Measurements from ENCODE around the gene CBFB.
A peak's percentile ranks its signal among the peaks of the same experiment; 100 is the strongest.
"Not testable (repeated sequence)": the region's sequence is repeated elsewhere in the genome, so short reads cannot be mapped to it uniquely, and the experiment has no call there.

CBFB gene

GRCh38 chr16:67041520-67041919 lies 12.6 kb downstream of the CBFB start:
- DNase-seq (ENCODE audit: low spot score), result not testable (repeated sequence)

GRCh38 chr16:67043420-67043819 lies 14.5 kb downstream of the CBFB start:
- DNase-seq (ENCODE audit: low spot score), result no peak

- no peak for DNase-seq (ENCODE audit: low spot score)
These were observed 21.8 kb downstream of the CBFB start for GRCh38 chr16:67050796-67051195.

- DNase-seq (ENCODE audit: low spot score), result no peak
These were observed 23.4 kb downstream of the CBFB start for GRCh38 chr16:67052399-67052798.

GRCh38 chr16:67053767-67054334 lies 24.9 kb downstream of the CBFB start:
- DNase-seq (ENCODE audit: low spot score), result no peak

- DNase-seq (ENCODE audit: low spot score), result no peak
These were observed 26.0 kb downstream of the CBFB start for GRCh38 chr16:67054901-67055300.

GRCh38 chr16:67055712-67056487 lies 27.0 kb downstream of the CBFB start:
- DNase-seq (ENCODE audit: low spot score), result peak; percentile 30

GRCh38 chr16:67063008-67063407 lies 34.1 kb downstream of the CBFB start:
- no peak for DNase-seq (ENCODE audit: low spot score)

- DNase-seq (ENCODE audit: low spot score), result no peak
These were observed 39.3 kb downstream of the CBFB start for GRCh38 chr16:67068212-67068753.

- no peak for DNase-seq (ENCODE audit: low spot score)
These were observed 42.6 kb downstream of the CBFB start for GRCh38 chr16:67071476-67072048.

GRCh38 chr16:67075331-67075730 lies 46.4 kb downstream of the CBFB start:
- no peak for DNase-seq (ENCODE audit: low spot score)

GRCh38 chr16:67077871-67078270 lies 48.9 kb downstream of the CBFB start:
- no peak for DNase-seq (ENCODE audit: low spot score)

- no peak for DNase-seq (ENCODE audit: low spot score)
These were observed 53.2 kb downstream of the CBFB start for GRCh38 chr16:67082100-67082499.

GRCh38 chr16:67082891-67083290 lies 53.9 kb downstream of the CBFB start:
- no peak for DNase-seq (ENCODE audit: low spot score)

GRCh38 chr16:67084345-67085028 lies 55.5 kb downstream of the CBFB start:
- no peak for DNase-seq (ENCODE audit: low spot score)

- no peak for DNase-seq (ENCODE audit: low spot score)
These were observed 57.9 kb downstream of the CBFB start for GRCh38 chr16:67086822-67087221.

GRCh38 chr16:67087291-67087690 lies 58.3 kb downstream of the CBFB start:
- no peak for DNase-seq (ENCODE audit: low spot score)

- DNase-seq (ENCODE audit: low spot score), result no peak
These were observed 58.9 kb downstream of the CBFB start for GRCh38 chr16:67087803-67088202.

GRCh38 chr16:67088551-67088950 lies 59.6 kb downstream of the CBFB start:
- no peak for DNase-seq (ENCODE audit: low spot score)

- DNase-seq (ENCODE audit: low spot score), result no peak
These were observed 60.2 kb downstream of the CBFB start for GRCh38 chr16:67089101-67089500.

GRCh38 chr16:67091906-67092566 lies 63.1 kb downstream of the CBFB start:
- no peak for DNase-seq (ENCODE audit: low spot score)

- no peak for DNase-seq (ENCODE audit: low spot score)
These were observed 64.3 kb downstream of the CBFB start for GRCh38 chr16:67093098-67093726.

Measured in CD4-positive, alpha-beta T cell treated with Interleukin-2 at 100 ng/mL for 4 hours (primary cell).